Gastroesophageal sphincter (tissue), 3 donors: Measurements from ENCODE around the gene LHFPL2.

ENCODE experiments used
- EP300 ChIP-seq: sonication (generic); formaldehyde crosslinking; IDR thresholded peaks from one replicate; pipeline ENCODE4 v1.6.1; 2017; ENCODE audit warnings: antibody characterized with exemption, mild to moderate bottlenecking
- POLR2A ChIP-seq, 2 donors: fragments of 450-650 bp; IDR thresholded peaks; one replicate each; pipeline ENCODE4 v1.6.1; 2017; ENCODE audit warnings: antibody characterized with exemption in 2 of 2, mild to moderate bottlenecking in 2 of 2, moderate library complexity in 1 of 2
- POLR2AphosphoS5 ChIP-seq: sonication (generic); formaldehyde crosslinking; IDR thresholded peaks from one replicate; pipeline ENCODE4 v1.6.1; 2017; ENCODE audit warnings: antibody characterized with exemption
- TF ChIP-seq, protein P1 (sequence below), 4 experiments: fragments of 200-600 bp in 2 of 4; fragments of 450-650 bp in 2 of 4; sonication (generic) in 1 of 4; IDR thresholded peaks; one replicate each; pipeline ENCODE4 v1.5.1; 2017 to 2019; ENCODE audit warnings: antibody characterized with exemption in 4 of 4, mild to moderate bottlenecking in 2 of 4, moderate library complexity in 2 of 4

DNA sequence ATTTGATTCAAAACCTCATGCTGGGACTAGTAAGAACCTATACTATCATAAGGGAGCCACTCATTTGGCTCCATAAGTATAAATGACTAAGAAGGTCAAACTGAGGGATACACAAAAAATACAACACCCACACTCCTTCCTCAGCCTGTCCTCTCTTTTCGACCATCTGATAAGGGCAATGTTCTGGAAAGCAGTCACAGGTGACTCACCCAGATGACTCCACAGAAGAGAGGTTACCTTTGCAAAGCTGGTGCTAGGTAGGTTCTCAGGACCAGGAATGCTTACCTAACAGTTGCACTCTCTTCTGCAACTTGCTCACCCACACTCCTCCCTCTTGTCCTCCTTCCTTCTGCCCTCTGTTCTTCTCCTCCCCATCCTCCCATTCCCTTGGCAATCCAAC, 32.9 kb downstream of the LHFPL2 start:
- TF ChIP-seq, protein P1, sequence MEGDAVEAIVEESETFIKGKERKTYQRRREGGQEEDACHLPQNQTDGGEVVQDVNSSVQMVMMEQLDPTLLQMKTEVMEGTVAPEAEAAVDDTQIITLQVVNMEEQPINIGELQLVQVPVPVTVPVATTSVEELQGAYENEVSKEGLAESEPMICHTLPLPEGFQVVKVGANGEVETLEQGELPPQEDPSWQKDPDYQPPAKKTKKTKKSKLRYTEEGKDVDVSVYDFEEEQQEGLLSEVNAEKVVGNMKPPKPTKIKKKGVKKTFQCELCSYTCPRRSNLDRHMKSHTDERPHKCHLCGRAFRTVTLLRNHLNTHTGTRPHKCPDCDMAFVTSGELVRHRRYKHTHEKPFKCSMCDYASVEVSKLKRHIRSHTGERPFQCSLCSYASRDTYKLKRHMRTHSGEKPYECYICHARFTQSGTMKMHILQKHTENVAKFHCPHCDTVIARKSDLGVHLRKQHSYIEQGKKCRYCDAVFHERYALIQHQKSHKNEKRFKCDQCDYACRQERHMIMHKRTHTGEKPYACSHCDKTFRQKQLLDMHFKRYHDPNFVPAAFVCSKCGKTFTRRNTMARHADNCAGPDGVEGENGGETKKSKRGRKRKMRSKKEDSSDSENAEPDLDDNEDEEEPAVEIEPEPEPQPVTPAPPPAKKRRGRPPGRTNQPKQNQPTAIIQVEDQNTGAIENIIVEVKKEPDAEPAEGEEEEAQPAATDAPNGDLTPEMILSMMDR (IDR thresholded peaks at IDR 0.05) = no peak
- TF ChIP-seq POLR2A (IDR thresholded peaks at IDR 0.05) (no peak), POLR2AphosphoS5 (no peak), EP300 (no peak)
